HG02885 (cell line): ENCODE results near the gene VPS45.
"Not testable (repeated sequence)": the region's sequence is repeated elsewhere in the genome, so short reads cannot be mapped to it uniquely, and the experiment has no call there.

ENCODE experiments used
- ATAC-seq: cut with Tn5 transposase; IDR thresholded peaks from one replicate; pipeline ENCODE4 v1.9.1; 2021; ENCODE audit warnings: mild to moderate bottlenecking; ENCODE audit not compliant: unreplicated experiment, poor library complexity

VPS45 gene

GRCh38 chr1:150067184-150068108 lies at the start of gene VPS45:
VPS45 (plus strand) TSS chr1:150067776; CDS start chr1:150067858, 82 bp downstream.
- ATAC-seq, result peak; percentile 88

- no peak for ATAC-seq
These were observed 49.4 kb upstream of the VPS45 start for GRCh38 chr1:150018165-150018564.

- ATAC-seq, result no peak
These were observed 46.9 kb upstream of the VPS45 start for GRCh38 chr1:150020711-150021110.

- no peak for ATAC-seq
These were observed 46.3 kb upstream of the VPS45 start for GRCh38 chr1:150021191-150021694.

GRCh38 chr1:150022357-150022756 lies 45.2 kb upstream of the VPS45 start:
- no peak for ATAC-seq

- no peak for ATAC-seq
These were observed 43.4 kb upstream of the VPS45 start for GRCh38 chr1:150024156-150024555.

- no peak for ATAC-seq
These were observed 39.3 kb upstream of the VPS45 start for GRCh38 chr1:150028322-150028721.

- ATAC-seq, result no peak
These were observed 33.2 kb upstream of the VPS45 start for GRCh38 chr1:150034336-150034735.

GRCh38 chr1:150049926-150050325 lies 17.6 kb upstream of the VPS45 start:
- ATAC-seq, result no peak

GRCh38 chr1:150051089-150051373 lies 16.5 kb upstream of the VPS45 start:
- no peak for ATAC-seq

GRCh38 chr1:150051905-150052412 lies 15.6 kb upstream of the VPS45 start:
- ATAC-seq, result not testable (repeated sequence)

- no peak for ATAC-seq
These were observed 13.7 kb upstream of the VPS45 start for GRCh38 chr1:150053926-150054325.

- not testable (repeated sequence) for ATAC-seq
These were observed 12.1 kb upstream of the VPS45 start for GRCh38 chr1:150055507-150055906.

- no peak for ATAC-seq
These were observed 11.2 kb upstream of the VPS45 start for GRCh38 chr1:150056407-150056806.

GRCh38 chr1:150060260-150060659 lies 7.3 kb upstream of the VPS45 start:
- no peak for ATAC-seq

- no peak for ATAC-seq
These were observed 5.9 kb upstream of the VPS45 start for GRCh38 chr1:150061632-150062101.

GRCh38 chr1:150062113-150062512 lies 5.5 kb upstream of the VPS45 start:
- no peak for ATAC-seq

GRCh38 chr1:150065184-150065871 lies 2.2 kb upstream of the VPS45 start:
- ATAC-seq, result no peak

GRCh38 chr1:150066328-150066727 lies 1.2 kb upstream of the VPS45 start:
- ATAC-seq, result no peak

- ATAC-seq, result peak; percentile 31
These were observed 765 bp upstream of the VPS45 start for GRCh38 chr1:150066838-150067183.

- ATAC-seq, result no peak
These were observed 496 bp downstream of the VPS45 start for GRCh38 chr1:150068109-150068435.
